ENCODE measurements around the gene PRKCSH.

DNA sequence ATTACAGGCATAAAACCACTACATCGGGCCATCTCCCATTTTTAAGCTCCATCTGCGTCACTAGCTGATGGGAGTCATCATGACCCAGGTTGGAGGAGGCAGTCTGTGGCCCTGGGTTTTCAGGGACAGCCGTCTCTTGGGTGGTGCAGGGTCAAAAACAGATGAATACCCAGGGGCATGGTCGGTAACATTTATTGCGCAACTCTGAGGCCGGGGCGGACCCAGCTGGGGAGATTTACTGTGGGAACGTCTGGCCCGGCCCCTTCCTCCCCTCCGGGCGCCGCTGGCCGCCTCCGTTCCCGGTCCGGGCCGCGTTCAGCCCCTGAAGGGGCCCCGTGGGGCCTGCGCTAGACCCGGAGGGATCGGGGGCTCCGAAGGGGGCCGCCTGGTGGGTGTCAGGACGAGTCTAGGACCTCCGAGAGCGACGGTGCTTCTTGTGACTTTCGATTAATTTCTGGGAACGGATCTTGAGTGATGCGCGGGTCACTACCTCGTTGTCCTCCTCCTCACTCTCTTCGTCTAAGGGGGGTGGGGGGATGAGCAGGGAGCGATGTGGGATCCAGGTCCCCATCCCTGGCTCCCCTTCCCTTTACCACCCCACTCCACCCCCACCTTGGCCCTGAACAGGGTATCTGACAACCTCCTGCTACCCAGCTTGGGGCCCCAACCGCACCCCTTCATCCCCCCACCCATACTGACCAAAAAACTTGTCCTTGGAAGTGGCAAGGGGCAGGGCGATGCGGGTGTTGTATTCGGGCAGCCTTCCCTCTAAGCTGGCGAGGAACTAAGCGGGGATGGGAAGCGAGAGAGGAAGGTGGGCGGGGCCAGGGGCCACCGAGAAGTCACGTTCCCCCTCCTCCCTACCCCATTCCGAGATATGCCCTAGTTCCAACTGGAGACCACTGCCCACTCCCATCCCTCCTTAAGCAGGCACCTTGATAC is 14.7 kb upstream of the PRKCSH start:
- TF ChIP-seq, protein P1, sequence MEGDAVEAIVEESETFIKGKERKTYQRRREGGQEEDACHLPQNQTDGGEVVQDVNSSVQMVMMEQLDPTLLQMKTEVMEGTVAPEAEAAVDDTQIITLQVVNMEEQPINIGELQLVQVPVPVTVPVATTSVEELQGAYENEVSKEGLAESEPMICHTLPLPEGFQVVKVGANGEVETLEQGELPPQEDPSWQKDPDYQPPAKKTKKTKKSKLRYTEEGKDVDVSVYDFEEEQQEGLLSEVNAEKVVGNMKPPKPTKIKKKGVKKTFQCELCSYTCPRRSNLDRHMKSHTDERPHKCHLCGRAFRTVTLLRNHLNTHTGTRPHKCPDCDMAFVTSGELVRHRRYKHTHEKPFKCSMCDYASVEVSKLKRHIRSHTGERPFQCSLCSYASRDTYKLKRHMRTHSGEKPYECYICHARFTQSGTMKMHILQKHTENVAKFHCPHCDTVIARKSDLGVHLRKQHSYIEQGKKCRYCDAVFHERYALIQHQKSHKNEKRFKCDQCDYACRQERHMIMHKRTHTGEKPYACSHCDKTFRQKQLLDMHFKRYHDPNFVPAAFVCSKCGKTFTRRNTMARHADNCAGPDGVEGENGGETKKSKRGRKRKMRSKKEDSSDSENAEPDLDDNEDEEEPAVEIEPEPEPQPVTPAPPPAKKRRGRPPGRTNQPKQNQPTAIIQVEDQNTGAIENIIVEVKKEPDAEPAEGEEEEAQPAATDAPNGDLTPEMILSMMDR (IDR thresholded peaks at IDR 0.05): no peak
- TF ChIP-seq POLR2A (IDR thresholded peaks at IDR 0.05): no peak
